GM06990 (cell line): Measurements from ENCODE around the gene NSUN7.

ENCODE experiments used
- DNase-seq: peaks from one replicate; pipeline ENCODE4 v3.0.0-alpha.2; 2011; ENCODE audit not compliant: insufficient read length; ENCODE audit errors: extremely low read depth
- H3K27me3 ChIP-seq: replicated peaks from 2 replicates; pipeline ENCODE4 v1.6.0; 2011; ENCODE audit warnings: low read length; ENCODE audit not compliant: control insufficient read depth, insufficient read depth
- H3K36me3 ChIP-seq: 2 replicates; pipeline ENCODE4 v1.5.1; 2011; ENCODE audit warnings: low read length; ENCODE audit not compliant: control insufficient read depth, insufficient read depth
- H3K4me3 ChIP-seq: replicated peaks from 2 replicates; pipeline ENCODE4 v1.5.1; 2011; ENCODE audit warnings: low read depth, mild to moderate bottlenecking, control low read depth, low read length
- TF ChIP-seq, protein P1 (sequence below): IDR thresholded peaks from 2 replicates; pipeline ENCODE4 v1.5.1; 2011; ENCODE audit warnings: low read length, control low read depth, mild to moderate bottlenecking, inconsistent platforms; ENCODE audit not compliant: insufficient read depth, poor library complexity, severe bottlenecking

Gene NSUN7

DNA sequence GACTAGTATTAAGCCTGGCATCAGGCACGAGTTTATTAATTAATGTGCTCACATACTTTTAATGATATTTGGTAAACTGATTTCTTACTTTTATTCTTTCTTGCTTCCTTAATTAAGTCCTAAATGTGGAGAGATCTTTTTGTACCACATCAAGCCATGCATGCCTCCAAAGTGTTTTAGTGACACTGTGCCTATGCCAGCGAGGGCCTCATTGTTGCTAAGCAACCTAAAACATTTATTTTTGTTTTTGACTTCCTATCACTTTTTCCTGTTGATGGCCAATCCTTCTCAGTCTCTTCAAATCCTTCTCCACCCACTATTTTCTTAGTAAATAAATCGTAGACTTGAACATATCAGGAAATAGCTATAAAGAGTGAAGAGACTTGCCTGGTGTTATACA, 5.5 kb upstream of the NSUN7 start:
- no peak for DNase-seq
- Histone ChIP-seq H3K4me3 (no peak overlapping the region), H3K27me3 (no peaks in the 10 kb centered on the region), H3K36me3 (no peaks in the 10 kb centered on the region)
- TF ChIP-seq, protein P1, sequence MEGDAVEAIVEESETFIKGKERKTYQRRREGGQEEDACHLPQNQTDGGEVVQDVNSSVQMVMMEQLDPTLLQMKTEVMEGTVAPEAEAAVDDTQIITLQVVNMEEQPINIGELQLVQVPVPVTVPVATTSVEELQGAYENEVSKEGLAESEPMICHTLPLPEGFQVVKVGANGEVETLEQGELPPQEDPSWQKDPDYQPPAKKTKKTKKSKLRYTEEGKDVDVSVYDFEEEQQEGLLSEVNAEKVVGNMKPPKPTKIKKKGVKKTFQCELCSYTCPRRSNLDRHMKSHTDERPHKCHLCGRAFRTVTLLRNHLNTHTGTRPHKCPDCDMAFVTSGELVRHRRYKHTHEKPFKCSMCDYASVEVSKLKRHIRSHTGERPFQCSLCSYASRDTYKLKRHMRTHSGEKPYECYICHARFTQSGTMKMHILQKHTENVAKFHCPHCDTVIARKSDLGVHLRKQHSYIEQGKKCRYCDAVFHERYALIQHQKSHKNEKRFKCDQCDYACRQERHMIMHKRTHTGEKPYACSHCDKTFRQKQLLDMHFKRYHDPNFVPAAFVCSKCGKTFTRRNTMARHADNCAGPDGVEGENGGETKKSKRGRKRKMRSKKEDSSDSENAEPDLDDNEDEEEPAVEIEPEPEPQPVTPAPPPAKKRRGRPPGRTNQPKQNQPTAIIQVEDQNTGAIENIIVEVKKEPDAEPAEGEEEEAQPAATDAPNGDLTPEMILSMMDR: no peak

DNA sequence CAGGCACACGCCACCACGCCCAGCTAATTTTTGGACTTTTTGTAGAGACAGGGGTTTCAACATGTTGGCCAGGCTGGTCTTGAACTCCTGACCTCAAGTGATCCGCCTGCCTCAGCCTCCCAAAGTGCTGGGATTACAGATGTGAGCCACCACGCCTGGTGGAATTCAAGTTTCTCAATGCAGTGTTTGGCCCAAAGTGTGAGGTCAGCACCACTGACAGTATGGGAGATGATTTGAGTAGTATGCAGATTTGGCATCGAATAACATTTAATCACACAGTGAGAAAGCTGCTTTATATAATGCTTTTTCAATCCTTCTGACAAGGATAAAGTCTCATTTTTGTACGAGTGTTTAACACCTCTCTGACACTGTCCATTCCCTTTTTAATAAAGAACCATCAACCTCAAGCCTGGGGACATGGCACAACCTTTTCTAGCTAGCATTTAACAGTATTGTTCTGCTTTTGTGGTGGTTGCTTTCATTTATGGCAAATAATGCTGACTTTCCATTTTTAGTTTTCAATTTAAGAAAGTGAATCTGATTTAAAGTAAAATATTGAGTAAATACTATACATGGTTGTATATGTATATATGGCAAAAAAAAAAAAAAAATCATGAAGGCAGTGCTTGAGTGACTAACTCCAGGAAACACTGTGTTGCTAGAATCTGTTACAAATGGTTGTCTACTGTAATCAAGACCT, 4.3 kb upstream of the NSUN7 start:
- no peak for DNase-seq

DNA sequence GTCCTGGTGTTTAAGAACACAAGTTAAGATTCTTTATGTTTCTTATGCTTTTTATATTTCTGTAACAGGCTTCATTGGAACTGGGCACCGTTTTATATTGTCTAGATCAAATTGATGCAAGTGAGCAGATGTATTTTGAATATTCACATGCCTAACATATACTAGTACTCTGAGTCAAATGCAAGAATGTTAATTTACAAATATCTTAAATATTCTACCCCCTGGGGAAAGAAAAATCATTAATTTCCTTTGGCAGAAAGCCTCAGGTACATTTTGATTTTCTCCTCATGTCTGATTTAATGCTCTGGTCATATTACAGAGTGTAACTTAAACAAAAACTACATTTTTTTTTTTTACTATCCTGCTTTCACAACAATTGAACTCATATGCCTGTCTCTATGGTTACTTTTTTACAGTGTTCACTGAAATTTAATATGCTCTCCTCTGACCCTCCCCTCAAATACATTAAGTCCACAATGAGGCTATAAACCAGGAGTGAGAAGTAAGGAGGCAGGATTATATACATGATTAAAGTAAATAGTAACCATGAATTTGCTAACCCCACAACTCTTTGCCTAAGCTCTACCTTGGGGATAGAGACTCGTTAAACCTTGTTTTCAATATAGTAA, 2.4 kb upstream of the NSUN7 start:
- TF ChIP-seq, protein P1: no peak
- Histone ChIP-seq H3K4me3 (no peak overlapping the region), H3K27me3 (no peaks in the 10 kb centered on the region), H3K36me3 (no peaks in the 10 kb centered on the region)
- no peak for DNase-seq

More for the DNA sequence above, 4.3 kb upstream of the NSUN7 start:
- no peaks in the 10 kb centered on the region for H3K36me3 ChIP-seq
- H3K4me3 ChIP-seq: no peak overlapping the region
- H3K27me3 ChIP-seq: no peaks in the 10 kb centered on the region
- TF ChIP-seq, protein P1: no peak

DNA sequence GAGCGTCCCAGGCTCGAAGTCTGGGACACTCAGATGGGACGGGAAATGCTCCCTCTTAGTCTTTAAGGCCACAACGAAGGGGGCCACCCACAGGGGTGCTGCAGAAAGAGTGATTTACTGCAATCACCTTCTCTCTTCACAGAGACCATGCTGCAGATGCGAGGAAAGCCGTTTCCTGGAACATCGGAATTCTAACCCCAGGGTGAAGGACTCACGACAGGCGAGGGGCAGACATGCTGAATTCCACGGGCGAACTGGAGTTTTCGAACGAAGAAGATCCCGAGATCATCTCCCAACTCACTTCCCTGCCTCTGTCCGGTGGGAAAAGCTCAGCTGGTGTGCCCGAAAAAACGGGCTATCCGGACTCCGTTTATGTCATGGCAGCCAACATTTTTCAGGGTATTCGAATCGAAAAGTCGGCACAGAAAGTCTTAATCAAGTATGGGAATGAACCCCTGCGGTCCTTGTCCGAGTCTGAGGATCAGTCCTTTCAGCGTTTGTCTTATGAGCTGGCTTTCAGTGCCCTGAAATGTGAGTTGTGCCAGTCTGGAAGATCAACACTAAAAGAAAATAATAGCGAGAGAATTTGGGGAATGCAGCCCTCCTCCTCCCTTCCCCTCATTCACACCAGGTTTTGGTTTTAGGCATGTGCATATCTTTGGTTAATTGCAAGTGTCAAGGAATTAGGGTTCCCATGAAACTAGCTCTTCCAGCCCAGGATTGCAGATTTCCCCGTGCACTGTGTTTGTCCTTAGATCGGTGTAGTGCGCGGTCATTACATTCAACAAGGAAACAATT, 905 bp downstream of the NSUN7 start:
- no peaks in the 10 kb centered on the region for H3K27me3 ChIP-seq
- TF ChIP-seq, protein P1: no peak
- DNase-seq: no peak
- no peaks in the 10 kb centered on the region for H3K36me3 ChIP-seq
- H3K4me3 ChIP-seq: no peak overlapping the region

DNA sequence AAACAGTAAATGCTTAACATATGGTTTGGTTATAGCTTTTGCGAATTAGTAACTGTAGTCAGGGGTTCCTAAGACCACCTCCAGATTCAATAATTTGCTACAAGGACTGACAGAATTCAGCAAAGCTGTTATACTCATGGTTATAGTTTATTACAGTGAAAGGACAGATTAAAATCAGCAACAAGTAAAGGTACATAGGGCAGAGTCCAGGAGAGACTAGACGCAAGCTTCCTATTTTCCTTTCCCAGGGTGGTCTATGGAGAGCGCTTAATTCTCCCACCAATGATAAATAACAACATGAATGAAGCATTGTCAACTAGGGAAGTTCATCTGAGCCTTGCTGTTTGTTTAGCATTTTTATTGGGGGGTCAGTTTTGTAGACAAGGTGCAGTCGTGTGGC, 5.9 kb downstream of the NSUN7 start:
- Histone ChIP-seq H3K4me3 (no peak overlapping the region), H3K36me3 (no peaks in the 10 kb centered on the region), H3K27me3 (no peaks in the 10 kb centered on the region)
- DNase-seq: no peak
- TF ChIP-seq, protein P1: no peak
